ENCODE measurements around the gene PCDHGA8.
A peak's percentile ranks its signal among the peaks of the same experiment; 100 is the strongest.
"Not testable (repeated sequence)": the region's sequence is repeated elsewhere in the genome, so short reads cannot be mapped to it uniquely, and the experiment has no call there.

The PCDHGA8 gene

DNA sequence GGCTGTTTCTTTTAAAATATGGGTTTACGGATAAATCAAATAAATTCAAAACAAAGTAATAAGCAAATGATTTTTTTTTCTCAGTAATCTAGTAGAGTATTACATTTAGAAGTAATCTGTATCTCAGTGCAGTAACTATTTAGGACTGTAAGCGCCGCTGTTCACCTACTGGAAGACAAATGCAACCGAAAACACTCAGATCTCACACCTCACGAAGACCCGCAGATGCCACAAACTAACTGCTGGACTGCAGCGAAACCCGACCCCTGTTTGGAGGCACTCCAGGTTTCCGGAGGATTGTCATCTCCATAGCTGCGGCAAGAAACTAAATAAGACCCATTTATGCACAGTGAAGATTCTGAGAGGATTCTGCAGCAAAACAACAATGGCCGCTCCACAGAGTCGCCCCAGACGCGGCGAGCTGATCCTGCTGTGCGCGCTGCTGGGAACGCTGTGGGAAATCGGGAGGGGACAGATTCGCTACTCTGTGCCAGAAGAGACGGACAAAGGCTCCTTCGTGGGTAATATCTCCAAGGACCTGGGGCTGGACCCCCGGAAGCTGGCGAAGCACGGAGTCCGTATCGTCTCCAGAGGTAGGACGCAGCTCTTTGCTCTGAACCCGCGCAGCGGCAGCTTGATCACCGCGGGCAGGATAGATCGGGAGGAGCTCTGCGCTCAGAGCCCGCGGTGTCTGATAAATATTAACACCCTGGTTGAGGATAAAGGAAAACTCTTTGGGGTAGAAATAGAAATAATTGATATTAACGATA lies at the start of gene PCDHGA8:
PCDHGA8 (plus strand) TSS at position 205 of the 770 bp plus-strand sequence; CDS start at position 386, 181 bp downstream.
- peak; percentile 33 for DNase-seq

- DNase-seq: no peak
These were observed 49.7 kb upstream of the PCDHGA8 start for GRCh38 chr5:141342773-141343172.

DNA sequence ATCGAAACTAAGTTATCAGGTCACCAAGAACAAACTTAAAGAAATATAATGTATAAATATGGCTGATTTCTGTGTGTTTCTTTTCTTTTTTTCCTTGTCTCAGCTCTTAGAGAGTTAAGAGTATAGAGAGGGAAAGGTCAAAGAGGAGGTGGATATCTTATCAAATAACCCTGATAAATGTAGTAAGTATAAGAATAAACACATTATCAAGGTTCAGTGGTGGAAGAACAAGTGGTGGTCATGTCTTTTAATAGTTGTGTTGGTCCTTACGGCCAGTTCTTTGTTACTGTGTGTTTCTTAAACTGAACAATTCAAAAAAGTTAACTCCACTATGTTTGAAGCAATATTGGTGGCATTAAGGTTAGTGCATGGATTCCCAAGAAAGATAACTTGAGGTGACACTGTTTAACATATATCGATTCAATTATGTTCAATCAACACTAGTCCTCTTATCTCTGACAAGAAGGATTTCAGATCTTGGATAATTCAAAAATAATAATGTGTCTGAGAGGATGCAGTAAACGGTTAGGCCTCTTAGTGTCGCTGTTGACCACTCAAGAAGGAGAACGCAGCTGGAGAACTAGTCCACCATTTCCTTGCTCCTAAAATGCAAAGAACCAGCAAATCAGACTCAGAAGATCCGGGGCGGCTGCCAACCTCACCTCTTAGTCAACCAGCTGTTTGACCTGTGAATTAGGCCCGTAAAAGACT lies 49.0 kb upstream of the PCDHGA8 start, which contains the start of gene PCDHGA3:
PCDHGA3 (plus strand) TSS at position 588 of the 711 bp plus-strand sequence. CDS start 205 bp downstream, outside the sequence.
- no peak for DNase-seq

DNA sequence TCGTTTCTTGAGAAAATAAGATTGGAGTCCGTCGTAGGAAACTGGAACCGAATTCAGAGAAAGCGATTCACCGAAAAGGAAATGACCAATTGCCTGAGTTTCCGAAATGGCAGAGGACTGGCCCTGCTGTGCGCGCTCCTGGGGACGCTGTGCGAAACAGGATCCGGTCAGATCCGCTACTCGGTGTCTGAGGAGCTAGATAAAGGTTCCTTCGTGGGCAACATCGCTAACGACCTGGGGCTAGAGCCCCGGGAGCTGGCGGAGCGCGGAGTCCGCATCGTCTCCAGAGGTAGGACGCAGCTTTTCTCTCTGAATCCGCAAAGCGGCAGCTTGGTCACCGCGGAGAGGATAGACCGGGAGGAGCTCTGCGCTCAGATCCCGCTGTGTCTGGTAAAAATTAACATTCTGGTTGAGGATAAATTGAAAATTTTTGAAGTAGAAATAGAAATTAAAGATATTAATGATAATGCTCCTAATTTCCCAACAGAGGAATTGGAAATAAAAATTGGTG lies 48.4 kb upstream of the PCDHGA8 start:
- DNase-seq: no peak

DNA sequence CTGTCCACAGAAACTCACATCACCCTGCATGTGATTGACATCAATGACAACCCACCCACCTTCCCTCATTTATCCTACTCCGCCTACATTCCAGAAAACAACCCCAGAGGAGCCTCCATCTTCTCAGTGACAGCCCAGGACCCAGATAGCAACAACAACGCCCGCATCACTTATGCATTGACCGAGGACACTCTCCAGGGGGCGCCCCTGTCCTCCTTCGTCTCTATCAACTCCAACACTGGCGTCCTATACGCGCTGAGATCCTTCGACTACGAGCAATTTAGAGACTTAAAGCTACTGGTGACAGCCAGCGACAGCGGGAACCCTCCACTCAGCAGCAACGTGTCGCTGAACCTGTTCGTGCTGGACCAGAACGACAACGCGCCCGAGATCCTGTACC lies 47.1 kb upstream of the PCDHGA8 start:
- DNase-seq: no peak

DNA sequence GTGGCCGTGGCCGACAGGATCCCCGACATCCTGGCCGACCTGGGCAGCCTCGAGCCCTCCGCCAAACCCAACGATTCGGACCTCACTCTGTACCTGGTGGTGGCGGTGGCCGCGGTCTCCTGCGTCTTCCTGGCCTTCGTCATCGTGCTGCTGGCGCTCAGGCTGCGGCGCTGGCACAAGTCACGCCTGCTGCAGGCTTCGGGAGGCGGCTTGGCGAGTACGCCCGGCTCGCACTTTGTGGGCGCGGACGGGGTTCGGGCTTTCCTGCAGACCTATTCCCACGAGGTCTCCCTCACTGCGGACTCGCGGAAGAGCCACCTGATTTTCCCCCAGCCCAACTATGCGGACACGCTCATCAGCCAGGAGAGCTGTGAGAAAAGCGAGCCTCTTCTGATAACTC lies 46.4 kb upstream of the PCDHGA8 start:
- DNase-seq: not testable (repeated sequence)

DNA sequence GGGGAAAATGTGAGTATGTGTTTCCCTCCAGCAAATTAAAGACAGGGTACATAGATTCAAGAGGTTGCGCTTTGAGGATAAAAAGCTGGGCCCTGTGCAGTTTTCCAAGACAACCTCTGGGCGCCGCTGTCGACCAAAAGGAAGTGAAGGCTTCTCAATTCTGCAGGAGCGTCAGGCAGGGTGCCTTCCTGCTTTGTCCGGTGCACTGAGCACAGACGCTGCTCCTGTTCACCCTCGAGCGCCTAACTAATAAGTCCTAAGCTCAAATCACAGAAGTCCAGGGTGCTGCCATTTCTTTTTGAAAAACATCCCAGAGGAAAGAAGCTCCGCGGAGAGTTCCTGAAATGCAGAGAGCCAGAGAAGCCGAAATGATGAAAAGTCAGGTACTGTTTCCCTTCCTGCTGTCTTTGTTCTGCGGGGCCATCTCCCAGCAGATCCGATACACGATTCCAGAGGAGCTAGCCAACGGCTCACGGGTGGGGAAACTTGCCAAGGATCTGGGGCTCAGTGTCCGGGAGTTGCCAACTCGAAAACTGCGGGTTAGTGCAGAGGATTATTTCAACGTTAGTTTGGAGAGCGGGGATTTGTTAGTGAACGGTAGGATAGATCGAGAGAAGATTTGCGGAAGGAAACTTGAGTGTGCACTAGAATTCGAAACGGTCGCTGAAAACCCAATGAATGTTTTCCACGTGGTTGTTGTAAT lies 42.4 kb upstream of the PCDHGA8 start, which contains the start of gene PCDHGB1:
PCDHGB1 (plus strand) TSS at position 183 of the 703 bp plus-strand sequence; CDS start at position 345, 162 bp downstream.
- DNase-seq: no peak

DNA sequence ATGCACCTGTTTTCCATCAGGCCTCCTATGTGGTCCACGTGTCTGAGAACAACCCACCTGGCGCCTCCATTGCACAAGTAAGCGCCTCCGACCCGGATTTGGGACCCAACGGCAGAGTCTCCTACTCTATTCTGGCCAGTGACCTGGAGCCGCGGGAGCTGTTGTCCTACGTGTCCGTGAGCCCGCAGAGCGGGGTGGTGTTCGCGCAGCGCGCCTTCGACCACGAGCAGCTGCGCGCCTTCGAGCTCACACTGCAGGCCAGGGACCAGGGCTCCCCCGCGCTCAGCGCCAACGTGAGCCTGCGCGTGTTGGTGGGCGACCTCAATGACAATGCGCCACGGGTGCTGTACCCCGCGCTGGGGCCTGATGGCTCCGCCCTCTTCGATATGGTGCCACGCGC lies 40.8 kb upstream of the PCDHGA8 start:
- no peak for DNase-seq

DNA sequence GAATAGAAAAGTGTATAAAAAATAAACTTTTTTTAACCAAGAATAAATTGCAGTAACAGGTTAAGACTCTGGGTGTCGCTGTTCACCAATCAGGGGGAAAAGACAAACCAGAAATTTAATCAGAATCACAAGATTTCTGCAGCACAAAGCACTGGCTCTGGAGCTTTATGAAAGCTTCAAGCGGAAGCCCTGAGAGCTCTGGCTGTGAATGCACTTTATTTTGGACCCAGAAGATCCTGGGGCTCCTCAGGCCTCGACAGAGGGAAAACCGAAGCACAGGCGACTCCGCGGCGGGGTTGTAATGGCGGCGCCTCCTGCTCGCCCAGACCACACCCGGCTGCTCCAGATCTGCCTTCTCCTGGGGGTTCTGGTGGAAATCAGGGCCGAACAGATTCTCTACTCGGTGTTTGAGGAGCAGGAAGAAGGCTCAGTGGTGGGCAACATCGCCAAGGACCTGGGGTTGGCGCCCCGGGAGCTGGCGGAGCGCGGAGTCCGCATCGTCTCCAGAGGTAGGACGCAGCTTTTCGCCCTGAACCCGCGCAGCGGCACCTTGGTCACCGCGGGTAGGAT lies 37.4 kb upstream of the PCDHGA8 start, which contains the start of gene PCDHGA4:
PCDHGA4 (plus strand) TSS at position 122 of the 570 bp plus-strand sequence; CDS start at position 209, 87 bp downstream.
- no peak for DNase-seq

DNA sequence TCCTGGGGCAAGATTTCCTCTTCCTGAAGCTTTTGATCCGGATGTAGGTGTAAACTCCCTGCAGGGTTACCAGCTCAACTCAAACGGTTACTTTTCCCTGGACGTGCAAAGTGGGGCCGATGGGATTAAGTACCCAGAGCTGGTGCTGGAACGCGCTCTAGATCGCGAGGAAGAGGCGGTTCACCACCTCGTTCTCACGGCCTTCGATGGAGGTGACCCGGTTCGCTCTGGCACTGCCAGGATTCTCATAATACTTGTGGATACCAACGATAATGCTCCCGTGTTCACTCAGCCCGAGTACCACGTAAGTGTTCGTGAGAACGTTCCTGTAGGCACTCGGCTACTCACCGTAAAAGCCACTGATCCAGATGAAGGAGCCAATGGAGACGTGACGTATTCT lies 36.8 kb upstream of the PCDHGA8 start:
- DNase-seq: no peak

DNA sequence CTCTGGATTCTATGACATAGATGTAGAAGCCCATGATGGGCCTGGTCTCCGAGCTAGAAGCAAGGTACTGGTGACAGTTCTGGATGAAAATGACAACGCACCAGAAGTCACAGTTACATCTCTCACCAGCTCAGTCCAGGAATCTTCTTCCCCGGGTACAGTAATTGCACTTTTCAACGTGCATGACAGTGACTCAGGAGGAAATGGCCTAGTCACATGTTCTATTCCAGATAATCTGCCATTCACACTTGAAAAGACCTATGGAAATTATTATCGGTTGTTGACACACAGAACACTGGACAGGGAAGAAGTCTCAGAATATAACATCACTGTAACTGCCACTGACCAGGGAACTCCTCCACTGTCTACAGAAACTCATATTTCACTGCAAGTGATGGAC lies 36.3 kb upstream of the PCDHGA8 start:
- DNase-seq: no peak

DNA sequence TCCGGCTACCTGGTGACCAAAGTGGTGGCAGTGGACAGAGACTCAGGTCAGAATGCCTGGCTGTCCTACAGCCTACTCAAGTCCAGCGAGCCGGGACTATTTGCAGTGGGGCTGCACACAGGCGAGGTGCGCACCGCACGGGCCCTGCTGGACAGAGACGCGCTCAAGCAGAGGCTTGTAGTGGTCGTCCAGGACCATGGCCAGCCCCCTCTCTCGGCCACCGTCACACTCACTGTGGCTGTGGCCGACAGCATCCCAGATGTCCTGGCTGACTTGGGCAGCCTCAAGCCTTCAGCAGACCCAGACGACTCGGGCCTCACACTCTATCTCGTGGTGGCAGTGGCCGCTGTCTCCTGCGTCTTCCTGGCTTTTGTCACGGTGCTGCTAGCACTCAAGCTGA lies 35.5 kb upstream of the PCDHGA8 start:
- DNase-seq: no peak

- no peak for DNase-seq
These were observed 32.5 kb upstream of the PCDHGA8 start, which contains the start of gene PCDHGB2 for GRCh38 chr5:141359790-141360426. TSS of gene PCDHGB2 (plus strand) at chr5:141359994. CDS start at chr5:141360136, 142 bp downstream.

DNA sequence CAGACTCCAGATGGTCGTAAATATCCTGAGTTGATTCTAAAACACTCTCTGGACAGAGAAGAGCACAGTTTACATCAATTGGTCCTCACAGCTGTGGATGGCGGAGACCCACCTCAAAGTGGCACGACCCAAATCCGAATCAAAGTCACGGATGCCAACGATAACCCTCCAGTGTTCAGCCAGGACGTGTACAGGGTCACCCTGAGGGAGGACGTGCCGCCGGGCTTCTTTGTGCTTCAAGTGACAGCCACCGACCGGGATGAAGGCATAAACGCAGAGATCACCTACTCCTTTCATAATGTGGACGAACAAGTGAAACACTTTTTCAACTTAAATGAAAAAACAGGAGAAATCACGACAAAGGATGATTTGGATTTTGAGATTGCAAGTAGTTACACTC lies 31.7 kb upstream of the PCDHGA8 start:
- DNase-seq: no peak

DNA sequence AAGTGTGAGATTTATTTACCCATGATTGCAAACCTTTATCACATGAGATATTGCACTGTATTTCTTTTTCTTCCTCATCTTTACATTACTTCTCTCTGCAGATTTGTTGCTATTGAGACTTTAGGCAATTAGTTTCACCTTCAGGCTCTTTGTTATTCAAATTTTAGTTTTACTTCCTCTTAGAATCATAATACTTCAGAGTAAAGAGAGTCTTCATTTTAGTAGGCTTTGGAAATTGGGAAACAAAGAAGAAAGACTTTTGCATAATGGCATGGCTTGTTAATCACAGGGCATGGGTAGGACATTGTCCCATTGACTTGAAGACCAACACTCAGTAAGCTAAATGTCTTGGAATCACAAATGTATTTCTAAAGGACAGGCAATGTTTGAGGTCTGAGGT lies 29.7 kb upstream of the PCDHGA8 start:
- no peak for DNase-seq

DNA sequence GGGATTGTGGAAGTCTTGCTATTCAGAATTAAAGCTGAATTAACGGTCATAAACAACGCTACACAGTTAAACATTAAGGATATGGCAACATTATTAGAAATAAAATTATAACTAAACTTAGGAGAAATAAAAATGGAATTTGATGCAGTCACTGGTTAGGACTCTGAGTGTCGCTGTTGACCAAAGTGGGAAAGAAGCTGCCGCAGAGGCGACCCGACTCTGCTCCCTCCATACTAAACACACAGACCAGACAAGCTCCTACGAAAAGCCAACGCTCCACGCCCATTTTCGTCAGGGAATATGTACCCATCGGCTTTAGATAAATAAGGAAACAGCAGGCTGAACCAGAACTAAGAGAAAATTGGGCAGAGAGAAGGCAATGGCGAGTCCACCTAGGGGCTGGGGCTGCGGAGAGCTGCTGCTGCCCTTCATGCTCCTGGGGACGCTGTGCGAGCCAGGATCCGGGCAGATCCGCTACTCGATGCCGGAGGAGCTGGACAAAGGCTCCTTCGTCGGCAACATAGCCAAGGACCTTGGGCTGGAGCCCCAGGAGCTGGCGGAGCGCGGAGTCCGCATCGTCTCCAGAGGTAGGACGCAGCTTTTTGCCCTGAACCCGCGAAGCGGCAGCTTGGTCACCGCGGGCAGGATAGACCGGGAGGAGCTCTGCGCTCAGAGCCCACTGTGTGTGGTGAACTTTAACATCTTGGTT lies 28.3 kb upstream of the PCDHGA8 start, which contains the start of gene PCDHGA5:
PCDHGA5 (plus strand) TSS at position 211 of the 709 bp plus-strand sequence; CDS start at position 380, 169 bp downstream.
- DNase-seq: no peak

DNA sequence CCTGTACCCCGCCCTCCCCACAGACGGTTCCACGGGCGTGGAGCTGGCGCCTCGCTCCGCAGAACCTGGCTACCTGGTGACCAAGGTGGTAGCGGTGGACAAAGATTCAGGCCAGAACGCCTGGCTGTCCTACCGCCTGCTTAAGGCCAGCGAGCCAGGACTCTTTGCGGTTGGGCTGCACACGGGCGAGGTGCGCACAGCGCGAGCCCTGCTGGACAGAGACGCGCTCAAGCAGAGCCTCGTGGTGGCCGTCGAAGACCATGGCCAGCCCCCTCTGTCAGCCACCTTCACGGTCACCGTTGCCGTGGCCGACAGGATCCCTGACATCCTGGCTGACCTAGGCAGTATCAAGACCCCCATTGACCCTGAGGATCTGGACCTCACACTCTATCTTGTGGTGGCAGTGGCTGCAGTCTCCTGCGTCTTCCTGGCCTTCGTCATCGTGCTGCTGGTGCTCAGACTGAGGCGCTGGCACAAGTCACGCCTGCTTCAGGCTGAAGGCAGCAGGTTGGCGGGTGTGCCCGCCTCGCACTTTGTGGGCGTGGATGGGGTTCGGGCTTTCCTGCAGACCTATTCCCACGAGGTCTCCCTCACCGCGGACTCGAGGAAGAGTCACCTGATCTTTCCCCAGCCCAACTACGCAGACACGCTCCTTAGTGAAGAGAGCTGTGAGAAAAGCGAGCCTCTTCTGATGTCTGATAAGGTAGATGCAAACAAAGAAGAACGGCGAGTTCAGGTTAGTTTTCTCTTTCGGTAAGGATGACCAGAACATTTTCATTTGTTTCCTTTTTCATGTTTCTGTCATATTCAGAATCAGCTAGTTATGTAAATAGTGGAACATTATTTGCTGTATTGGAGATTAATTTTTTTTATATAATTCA lies 26.2 kb upstream of the PCDHGA8 start:
- DNase-seq: no peak

DNA sequence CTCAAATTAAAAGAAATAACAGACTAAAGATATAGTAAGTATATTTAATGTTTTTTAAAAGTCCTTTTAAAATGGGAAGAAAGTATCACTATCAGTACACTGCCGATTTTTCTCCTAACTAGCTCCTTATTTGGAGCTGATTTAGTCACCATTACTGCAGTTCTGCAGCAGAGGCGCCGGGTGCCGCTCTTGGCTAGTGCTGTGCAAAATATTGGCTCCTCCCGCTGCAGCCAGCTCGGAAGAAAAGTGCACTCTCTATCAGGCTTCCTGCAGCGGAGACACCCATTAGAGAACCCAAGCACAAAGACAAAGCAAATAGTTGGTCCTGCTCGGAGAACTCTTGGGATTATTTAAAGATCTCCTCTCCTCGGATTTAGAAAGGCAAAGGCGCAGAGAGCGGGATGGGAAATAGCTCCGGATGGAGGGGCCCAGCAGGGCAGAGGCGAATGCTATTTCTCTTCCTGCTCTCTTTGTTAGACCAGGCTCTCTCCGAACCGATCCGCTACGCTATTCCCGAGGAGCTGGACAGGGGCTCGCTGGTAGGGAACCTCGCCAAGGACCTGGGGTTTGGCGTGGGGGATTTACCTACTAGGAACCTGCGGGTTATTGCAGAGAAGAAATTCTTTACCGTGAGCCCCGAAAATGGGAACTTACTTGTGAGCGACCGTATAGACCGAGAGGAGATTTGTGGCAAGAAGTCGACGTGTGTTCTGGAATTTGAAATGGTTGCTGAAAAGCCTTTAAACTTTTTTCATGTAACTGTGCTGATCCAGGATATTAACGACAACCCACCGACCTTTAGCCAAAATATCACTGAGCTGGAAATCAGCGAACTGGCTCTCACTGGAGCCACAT lies 22.2 kb upstream of the PCDHGA8 start, which contains the start of gene PCDHGB3:
PCDHGB3 (plus strand) TSS at position 249 of the 855 bp plus-strand sequence; CDS start at position 402, 153 bp downstream.
- DNase-seq: peak; percentile 55

Data from activated CD8-positive, alpha-beta memory T cell treated with anti-CD3 and anti-CD28 coated beads for 24 hours (primary cell).